ENCODE results near the gene NAT10. TPM values are rescaled to one million over a fixed set of nuclear protein-coding genes. Genes with fewer than 3 reads are reported as not detected.

Gene NAT10
- total RNA-seq, 1 experiment from 2014 or later, result 103 TPM

GRCh38 chr11:34161361-34161760 lies 55.9 kb downstream of the NAT10 start:
- H3K23ac ChIP-seq (ENCODE audit: insufficient read length, low read depth, low read length), result no peak overlapping the region
- no peak for TF ChIP-seq CTCF (conservative IDR thresholded peaks at IDR 0.05)
- no peak overlapping the region for H3K18ac ChIP-seq (ENCODE audit: insufficient read length, low read depth, low read length)

More at GRCh38 chr11:34161361-34161760, 55.9 kb downstream of the NAT10 start:
- no peak overlapping the region for H2BK12ac ChIP-seq (ENCODE audit: insufficient read length, low read depth, low read length)
- H4K8ac ChIP-seq (replicated peaks; ENCODE audit: insufficient read length, low read depth, low read length), result no peak overlapping the region
- H3K56ac ChIP-seq (ENCODE audit: insufficient read length, low read depth, low read length), result no peak overlapping the region
- no peak overlapping the region for H2AK5ac ChIP-seq (ENCODE audit: insufficient read length, low read length)
- H3K14ac ChIP-seq (ENCODE audit: insufficient read depth, low read length), result no peak overlapping the region
- no peak overlapping the region for H3K4ac ChIP-seq (ENCODE audit: low read depth, low read length)
- H3K4me1 ChIP-seq (ENCODE audit: insufficient read depth, low read length), result no peaks in the 10 kb centered on the region
- H3K79me1 ChIP-seq (ENCODE audit: insufficient read depth, low read depth, low read length, poor library complexity, severe bottlenecking), result no peaks in the 10 kb centered on the region
- DNase-seq, result no peak
- no peak overlapping the region for H2BK20ac ChIP-seq (ENCODE audit: low read depth, low read length, poor library complexity, severe bottlenecking)
- no peak overlapping the region for H2BK120ac ChIP-seq (ENCODE audit: low read depth, low read length, poor library complexity, severe bottlenecking)
- H3K9ac ChIP-seq (ENCODE audit: extremely low read depth, insufficient read length, low read length), result no peak overlapping the region
- no peak overlapping the region for H4K91ac ChIP-seq (ENCODE audit: insufficient read length, low read depth, low read length)
- no peaks in the 10 kb centered on the region for H3K79me2 ChIP-seq (ENCODE audit: insufficient read depth, low read length)
- H3K23me2 ChIP-seq (ENCODE audit: insufficient read length, low read depth, low read length, poor library complexity, severe bottlenecking), result no peaks in the 10 kb centered on the region
- no peaks in the 10 kb centered on the region for H3K27me3 Mint-ChIP-seq (ENCODE audit: low read depth)
- H3K27ac ChIP-seq (ENCODE audit: insufficient read length, low read depth, low read length), result no peak overlapping the region
- no peak overlapping the region for H2BK15ac ChIP-seq (ENCODE audit: low read depth, low read length)
- no peak overlapping the region for H4K5ac ChIP-seq (ENCODE audit: insufficient read length, low read depth, low read length)
- H3K4me2 ChIP-seq (ENCODE audit: insufficient read depth, insufficient read length, low read length), result no peak overlapping the region
- H3K4me1 Mint-ChIP-seq, result no peaks in the 10 kb centered on the region
- no peaks in the 10 kb centered on the region for H3K27me3 ChIP-seq (ENCODE audit: insufficient read depth, low read length)
- no peak overlapping the region for H2AFZ ChIP-seq (ENCODE audit: low read length)
- no peak overlapping the region for H2BK5ac ChIP-seq (ENCODE audit: insufficient read length, low read length)
- WGBS (ENCODE audit: extremely low coverage, insufficient read length, low lambda C conversion rate), result no CpG with 5 or more reads among the region's 6 CpGs
- H3K9me3 Mint-ChIP-seq, result no peaks in the 10 kb centered on the region
- no peak overlapping the region for H3T11ph ChIP-seq (ENCODE audit: low read length)
- H3K27ac Mint-ChIP-seq, result 0 out of 7 replicates have a peak overlapping the region, but pooled peaks of 1 of the 3 experiments have one; percentile 35
- 0 out of 7 replicates have a peak, but pooled peaks cover 0 to 5% (median 0%) of the 10 kb centered on the region in 3 experiments for H3K36me3 Mint-ChIP-seq (ENCODE audit: insufficient read depth in 1 of 3, low read depth in 3 of 3)
- H3K4me3 Mint-ChIP-seq, result no peak overlapping the region; a peak in 1 of 5 replicates
- no peaks in the 10 kb centered on the region for H3K9me3 ChIP-seq (ENCODE audit: control insufficient read depth, low read depth, low read length)
- no peaks in the 10 kb centered on the region for H4K20me1 ChIP-seq (ENCODE audit: control insufficient read depth, insufficient read depth, insufficient read length)

All from H9 (cell line).